Ascending aorta (tissue), 2 donors: ENCODE measurements around the gene TM4SF18. TPM values are rescaled to one million over a fixed set of nuclear protein-coding genes. Genes with fewer than 3 reads are reported as not detected.
A peak's percentile ranks its signal among the peaks of the same experiment; 100 is the strongest.
"Not testable (repeated sequence)": the region's sequence is repeated elsewhere in the genome, so short reads cannot be mapped to it uniquely, and the experiment has no call there.

ENCODE experiments used
- DNase-seq, 2 donors: peaks; one replicate each; pipeline ENCODE4 v3.0.0-alpha.2; 2019; ENCODE audit warnings: low spot score in 2 of 2
- H3K27ac ChIP-seq, 2 donors: fragments of 200-600 bp; sonication (generic); one replicate each; pipeline ENCODE4 v1.5.1; 2016 to 2017; ENCODE audit warnings: mild to moderate bottlenecking in 1 of 2
- H3K27me3 ChIP-seq: fragments of 200-600 bp; sonication (generic); one replicate; pipeline ENCODE4 v1.5.1; 2017
- H3K36me3 ChIP-seq, 2 donors: fragments of 200-600 bp; sonication (generic); one replicate each; pipeline ENCODE4 v1.5.1; 2016
- H3K4me1 ChIP-seq, 2 donors: fragments of 200-600 bp; sonication (generic); one replicate each; pipeline ENCODE4 v1.5.1; 2016 to 2017; ENCODE audit warnings: mild to moderate bottlenecking in 1 of 2
- H3K4me3 ChIP-seq, 2 donors: fragments of 200-600 bp; sonication (generic); one replicate each; pipeline ENCODE4 v1.5.1; 2016 to 2017; ENCODE audit warnings: mild to moderate bottlenecking in 1 of 2
- H3K9me3 ChIP-seq, 2 donors: fragments of 200-600 bp; sonication (generic); one replicate each; pipeline ENCODE4 v1.5.1; 2016
- CTCF ChIP-seq, 3 experiments: fragments of 200-600 bp in 2 of 3; fragments of 450-650 bp in 1 of 3; sonication (generic) in 2 of 3; IDR thresholded peaks; one replicate each; pipeline ENCODE4 v1.5.1; 2016 to 2019; ENCODE audit warnings: antibody characterized with exemption in 3 of 3, mild to moderate bottlenecking in 1 of 3, moderate library complexity in 1 of 3
- intact Hi-C: fragments of 100-400 bp; cut with DNase I; formaldehyde crosslinking; loops from one replicate; pipeline ENCODE4 v1.15.1; 2023
- total RNA-seq: library from RNA; depleted of rRNA; stranded (reverse); fragments of >200 nt; gene quantifications from one replicate; pipeline ENCODE4 v1.1.0, GENCODE V29; 2016

TM4SF18 gene
- 6.2 TPM for total RNA-seq

- H3K27me3 ChIP-seq, result no peaks in the 10 kb centered on the region
- H3K27ac ChIP-seq, result peak within 1 kb of the TSS in 1 of 2 donors; percentile 16
- H3K4me3 ChIP-seq, result no peak within 1 kb of the TSS
- TF ChIP-seq CTCF (IDR thresholded peaks at IDR 0.05), result no peak
- intact Hi-C loops, result loop anchor here (10.0 kb wide), 1 partner anchor 379 kb away; no protein-coding TSS in a partner anchor
- no peaks in the 10 kb centered on the region for H3K9me3 ChIP-seq
- DNase-seq, result no peak
- H3K36me3 ChIP-seq, result no peaks in the 10 kb centered on the region
- H3K4me1 ChIP-seq, result peaks cover 0 to 3% of the 10 kb centered on the region in 2 donors
These were observed at the start of gene TM4SF18 for GRCh38 chr3:149333176-149333859. TSS of gene TM4SF18 (minus strand) at chr3:149333636. CDS start at chr3:149333382, 254 bp downstream.

GRCh38 chr3:149382518-149382917 is 49.1 kb upstream of the TM4SF18 start:
- H3K27me3 ChIP-seq, result no peaks in the 10 kb centered on the region
- intact Hi-C loops, result no loop called here
- H3K27ac ChIP-seq, result peak overlapping the region; percentile 16 to 48
- H3K36me3 ChIP-seq, result no peaks in the 10 kb centered on the region
- no peak for DNase-seq
- H3K4me3 ChIP-seq, result no peak overlapping the region
- H3K9me3 ChIP-seq, result no peaks in the 10 kb centered on the region
- peaks cover 3 to 36% of the 10 kb centered on the region in 2 donors for H3K4me1 ChIP-seq
- no peak for TF ChIP-seq CTCF (IDR thresholded peaks at IDR 0.05)

DNA sequence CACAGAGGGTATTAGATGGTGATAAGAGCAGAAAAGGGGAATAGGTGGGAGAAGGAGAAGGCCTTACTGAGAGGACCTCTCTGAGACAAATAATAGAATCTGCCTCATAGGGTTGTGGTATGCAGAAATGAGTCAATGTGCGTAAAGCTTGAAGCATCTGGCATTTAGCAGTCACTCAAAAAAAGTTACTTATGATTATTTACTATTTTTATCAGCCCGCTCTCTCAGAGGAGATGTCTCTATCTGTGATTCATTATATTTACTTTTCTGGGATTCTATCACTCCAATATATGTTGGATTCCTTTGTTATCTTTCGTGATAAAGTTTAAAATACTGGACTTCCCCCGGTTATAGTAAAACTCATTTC is 48.6 kb upstream of the TM4SF18 start:
- intact Hi-C loops, result no loop called here
- no peak overlapping the region for H3K4me3 ChIP-seq
- peaks cover 3 to 32% of the 10 kb centered on the region in 2 donors for H3K4me1 ChIP-seq
- DNase-seq, result no peak
- H3K9me3 ChIP-seq, result no peaks in the 10 kb centered on the region
- H3K27ac ChIP-seq, result peak overlapping the region; percentile 16 to 48
- H3K27me3 ChIP-seq, result no peaks in the 10 kb centered on the region
- H3K36me3 ChIP-seq, result no peaks in the 10 kb centered on the region
- no peak for TF ChIP-seq CTCF (IDR thresholded peaks at IDR 0.05)

- no peak for TF ChIP-seq CTCF (IDR thresholded peaks at IDR 0.05)
- DNase-seq, result no peak
These were observed 48.0 kb upstream of the TM4SF18 start for GRCh38 chr3:149381173-149382100.

DNA sequence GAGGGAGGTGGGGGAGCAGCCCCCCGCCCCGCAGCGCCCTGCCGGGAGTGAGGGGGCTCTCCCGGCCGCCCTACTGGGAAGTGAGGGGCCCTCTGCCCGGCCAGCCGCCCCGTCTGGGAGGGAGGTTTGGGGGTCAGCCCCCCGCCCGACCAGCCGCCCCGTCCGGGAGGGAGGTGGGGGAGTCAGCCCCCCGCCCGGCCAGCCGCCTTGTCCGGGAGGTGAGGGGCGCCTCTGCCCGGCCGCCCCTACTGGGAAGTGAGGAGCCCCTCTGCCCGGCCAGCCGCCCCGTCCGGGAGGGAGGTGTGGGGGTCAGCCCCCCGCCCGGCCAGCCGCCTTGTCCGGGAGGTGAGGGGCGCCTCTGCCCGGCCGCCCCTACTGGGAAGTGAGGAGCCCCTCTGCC is 46.8 kb upstream of the TM4SF18 start:
- H3K4me1 ChIP-seq, result peaks cover 7 to 21% of the 10 kb centered on the region in 2 donors
- H3K4me3 ChIP-seq, H3K9me3 ChIP-seq, intact Hi-C loops, DNase-seq, H3K36me3 ChIP-seq, H3K27me3 ChIP-seq, H3K27ac ChIP-seq: not testable (repeated sequence)

More at GRCh38 chr3:149381173-149382100, 48.0 kb upstream of the TM4SF18 start:
- Histone ChIP-seq H3K27me3 (no peaks in the 10 kb centered on the region), H3K4me1 (peaks cover 3 to 25% of the 10 kb centered on the region in 2 donors), H3K36me3 (no peaks in the 10 kb centered on the region), H3K9me3 (no peaks in the 10 kb centered on the region), H3K27ac (peak overlapping the region; percentile 16 to 22), H3K4me3 (no peak overlapping the region)
- intact Hi-C loops, result no loop called here
